CD4-positive, alpha-beta T cell treated with Interferon gamma for 1 hour (primary cell): ENCODE measurements around the gene CCT7.
"Not testable (repeated sequence)": the region's sequence is repeated elsewhere in the genome, so short reads cannot be mapped to it uniquely, and the experiment has no call there.

Experiments used
- DNase-seq: peaks from one replicate; pipeline ENCODE4 v3.0.0-alpha.2; 2020

CCT7 gene

GRCh38 chr2:73233932-73234832 is at the start of gene CCT7:
Gene CCT7, plus strand, starts transcription at chr2:73234308. Its CDS starts 71 bp downstream, at chr2:73234379.
- DNase-seq, result peak; percentile 88

- DNase-seq, result no peak
These were observed 48.1 kb upstream of the CCT7 start for GRCh38 chr2:73185965-73186364.

GRCh38 chr2:73187549-73187948 is 46.6 kb upstream of the CCT7 start:
- no peak for DNase-seq

GRCh38 chr2:73197579-73197978 is 36.5 kb upstream of the CCT7 start:
- no peak for DNase-seq

GRCh38 chr2:73200281-73200680 is 33.8 kb upstream of the CCT7 start:
- not testable (repeated sequence) for DNase-seq

- DNase-seq, result no peak
These were observed 31.7 kb upstream of the CCT7 start, which contains the start of gene NOTO for GRCh38 chr2:73202156-73203054. Gene NOTO, plus strand, starts transcription at chr2:73202574. Its CDS starts 93 bp downstream, at chr2:73202667.

- no peak for DNase-seq
These were observed 30.9 kb upstream of the CCT7 start for GRCh38 chr2:73203055-73203681.

- DNase-seq, result no peak
These were observed 28.5 kb upstream of the CCT7 start for GRCh38 chr2:73205611-73206010.

GRCh38 chr2:73208258-73208657 is 25.9 kb upstream of the CCT7 start:
- DNase-seq, result no peak

- DNase-seq, result no peak
These were observed 24.1 kb upstream of the CCT7 start for GRCh38 chr2:73210019-73210418.

GRCh38 chr2:73210696-73211095 is 23.4 kb upstream of the CCT7 start:
- no peak for DNase-seq

GRCh38 chr2:73212098-73212447 is 22.0 kb upstream of the CCT7 start:
- no peak for DNase-seq

- DNase-seq, result peak; percentile 64
These were observed 21.5 kb upstream of the CCT7 start for GRCh38 chr2:73212448-73213176.

- peak; percentile 87 for DNase-seq
These were observed 19.7 kb upstream of the CCT7 start, which contains the start of gene SMYD5 for GRCh38 chr2:73214120-73215035. Gene SMYD5, plus strand, starts transcription at chr2:73214245. Its CDS starts 22 bp downstream, at chr2:73214267.

GRCh38 chr2:73215254-73215653 is 18.9 kb upstream of the CCT7 start:
- no peak for DNase-seq

- no peak for DNase-seq
These were observed 16.9 kb upstream of the CCT7 start for GRCh38 chr2:73217160-73217559.

- no peak for DNase-seq
These were observed 16.3 kb upstream of the CCT7 start for GRCh38 chr2:73217826-73218225.

- DNase-seq, result no peak
These were observed 15.8 kb upstream of the CCT7 start for GRCh38 chr2:73218298-73218697.

- DNase-seq, result no peak
These were observed 10.3 kb upstream of the CCT7 start for GRCh38 chr2:73223821-73224220.

- DNase-seq, result no peak
These were observed 8.4 kb upstream of the CCT7 start for GRCh38 chr2:73225513-73226360.
